Endothelial cell of umbilical vein (primary cell): ENCODE data around the gene ZFP57. TPM values are rescaled to one million over a fixed set of nuclear protein-coding genes. Genes with fewer than 3 reads are reported as not detected.

Experiments
- BruUV-seq: library from RNA; stranded (reverse); fragments of 400-500 nt; replicated peaks from 2 replicates; lab custom pipeline; 2021; lab: Mats Ljungman, UMichigan
- CTCF ChIA-PET: fragments of 300-600, 350-600 bp; sonication (Branson Sonifier 250); formaldehyde crosslinking; loops from one replicate; lab custom pipeline; 2021; ENCODE audit warnings: antibody characterized with exemption, inconsistent platforms; lab: Charles Lee
- POLR2A ChIA-PET: fragments of 300-600, 350-600 bp; sonication (Branson Sonifier 250); formaldehyde crosslinking; loops from one replicate; lab custom pipeline; 2021; ENCODE audit warnings: antibody characterized with exemption, inconsistent platforms; lab: Charles Lee
- DNase-seq: peaks from one replicate; pipeline ENCODE4 v3.0.0-alpha.2; 2011; ENCODE audit warnings: low read depth, low spot score
- FAIRE-seq: peaks from 2 replicates; lab custom pipeline; 2011; peaks lifted over from hg19 to GRCh38; lab: Jason Lieb, UNC
- H2AFZ ChIP-seq: 2 replicates; pipeline ENCODE4 v1.6.0; 2012; ENCODE audit warnings: low read depth, low read length, control low read depth, inconsistent platforms
- H3K27ac ChIP-seq: 2 replicates; pipeline ENCODE4 v1.5.1; 2011; ENCODE audit warnings: low read depth, mild to moderate bottlenecking, control low read depth, low read length, moderate library complexity; ENCODE audit not compliant: insufficient read depth
- H3K27me3 ChIP-seq, 2 experiments: 2 replicates each; pipeline versions ENCODE4 v1.6.0 to v1.6.1; 2011; ENCODE audit warnings: low read length in 2 of 2, mixed read lengths in 1 of 2; ENCODE audit not compliant: control insufficient read depth in 2 of 2, insufficient read depth in 2 of 2
- H3K36me3 ChIP-seq, 2 experiments: 2 replicates in 1 of 2; 3 replicates in 1 of 2; pipeline ENCODE4 v1.5.1; 2011; ENCODE audit warnings: low read length in 2 of 2, mild to moderate bottlenecking in 1 of 2, moderate library complexity in 1 of 2; ENCODE audit not compliant: control insufficient read depth in 2 of 2, insufficient read depth in 2 of 2; ENCODE audit errors: extremely low read depth in 1 of 2
- H3K4me1 ChIP-seq: 3 replicates; pipeline ENCODE4 v1.5.1; 2011; ENCODE audit warnings: mild to moderate bottlenecking, low read length; ENCODE audit not compliant: control insufficient read depth, insufficient read depth; ENCODE audit errors: extremely low read depth
- H3K4me2 ChIP-seq: 2 replicates; pipeline ENCODE4 v1.6.1; 2011; ENCODE audit warnings: low read length, control low read depth, mixed read lengths; ENCODE audit not compliant: insufficient read depth
- H3K4me3 ChIP-seq, 3 experiments: fragments of 200-600 bp in 1 of 3; sonication (generic), shearing (Covaris generic) in 1 of 3; replicated peaks in 1 of 3; 2 replicates each; pipeline ENCODE4 v1.5.1; 2011 to 2016; ENCODE audit warnings: control low read depth in 3 of 3, low read length in 3 of 3, mild to moderate bottlenecking in 2 of 3, inconsistent platforms in 1 of 3, low read depth in 1 of 3, moderate library complexity in 1 of 3; ENCODE audit not compliant: insufficient read depth in 1 of 3
- H3K79me2 ChIP-seq: 2 replicates; pipeline ENCODE4 v1.6.0; 2012; ENCODE audit warnings: low read length, inconsistent platforms; ENCODE audit not compliant: control insufficient read depth, insufficient read depth
- H3K9ac ChIP-seq: replicated peaks from 2 replicates; pipeline ENCODE3; 2011; ENCODE audit warnings: low read length, control low read depth; ENCODE audit not compliant: insufficient read depth; ENCODE audit errors: extremely low read depth
- H3K9me1 ChIP-seq: replicated peaks from 3 replicates; pipeline ENCODE4 v1.6.0; 2011; ENCODE audit warnings: mild to moderate bottlenecking, low read length; ENCODE audit not compliant: control insufficient read depth, insufficient read depth; ENCODE audit errors: extremely low read depth
- H3K9me3 ChIP-seq: replicated peaks from 2 replicates; pipeline ENCODE4 v1.5.1; 2012; ENCODE audit warnings: low read length, inconsistent platforms; ENCODE audit not compliant: control insufficient read depth, insufficient read depth
- H4K20me1 ChIP-seq: replicated peaks from 2 replicates; pipeline ENCODE3; 2011; ENCODE audit warnings: mild to moderate bottlenecking, low read length; ENCODE audit not compliant: control insufficient read depth, insufficient read depth; ENCODE audit errors: extremely low read depth
- CTCF ChIP-seq, 2 donors: IDR thresholded peaks; 1 replicate in 1 of 2; 2 replicates in 1 of 2; pipeline ENCODE4 v1.5.1; 2011; ENCODE audit warnings: low read length in 2 of 2, mild to moderate bottlenecking in 2 of 2, moderate library complexity in 2 of 2, control low read depth in 1 of 2, inconsistent platforms in 1 of 2, low read depth in 1 of 2; ENCODE audit not compliant: insufficient read depth in 1 of 2; ENCODE audit errors: extremely low read depth in 1 of 2
- EZH2 ChIP-seq: IDR thresholded peaks from 2 replicates; pipeline ENCODE4 v1.6.1; 2012; ENCODE audit warnings: borderline replicate concordance, low read depth, mild to moderate bottlenecking, moderate library complexity, low read length, inconsistent platforms; ENCODE audit not compliant: severe bottlenecking
- FOS ChIP-seq: IDR thresholded peaks from 2 replicates; pipeline ENCODE4 v1.6.1; 2011; ENCODE audit warnings: mild to moderate bottlenecking, low read length, moderate library complexity, borderline replicate concordance; ENCODE audit not compliant: insufficient read depth
- GATA2 ChIP-seq: IDR thresholded peaks from 2 replicates; pipeline ENCODE4 v1.7.0; 2011; ENCODE audit warnings: low read depth, mild to moderate bottlenecking, moderate library complexity, mixed read lengths, low read length; ENCODE audit not compliant: insufficient read length, insufficient read depth
- MYC ChIP-seq: IDR thresholded peaks from one replicate; pipeline ENCODE4 v1.6.1; 2011; ENCODE audit warnings: mild to moderate bottlenecking, low read depth, low read length
- POLR2AphosphoS5 ChIP-seq: IDR thresholded peaks from 2 replicates; pipeline ENCODE4 v1.6.1; 2012; ENCODE audit warnings: low read depth, mild to moderate bottlenecking, control low read depth, low read length, moderate library complexity; ENCODE audit not compliant: insufficient read depth
- dilution Hi-C: fragments of 300-500 bp; cut with MboI; formaldehyde crosslinking; loops from one replicate; pipeline ENCODE4 v1.15.0; 2019; ENCODE audit warnings: low sequenced_read_pairs; ENCODE audit not compliant: extremely low pct_ligation_motif_present
- intact Hi-C: fragments of 100-400 bp; cut with micrococcal nuclease; formaldehyde crosslinking; loops from one replicate; pipeline ENCODE4 v1.10.0; 2022
- polyA plus RNA-seq, 4 experiments: library from polyadenylated mRNA; depleted of rRNA in 3 of 4; stranded (reverse) in 3 of 4; unstranded in 1 of 4; fragments of >200 nt; gene quantifications; 2 replicates each; pipeline versions ENCODE4 v1.2.1 to v1.2.3, GENCODE V29; 2011 to 2012; ENCODE audit warnings: missing spikeins in 1 of 4
- total RNA-seq: library from RNA; stranded (reverse); gene quantifications from 2 replicates; pipeline ENCODE4 v1.2.3, GENCODE V29; 2021

ZFP57 gene
- total and polyA plus RNA-seq, 2 donors (not counting 3 experiments of a cell fraction or from before 2014, with no cell fraction given), result 0.07 TPM; not detected in 1

GRCh38 chr6:29661071-29661470, 19.9 kb downstream of the ZFP57 start:
- TF ChIP-seq CTCF (IDR thresholded peaks at IDR 0.05; ENCODE audit: extremely low read depth in 1 of 2, insufficient read depth in 1 of 2, low read depth in 1 of 2, low read length in 2 of 2) (no peak), MYC (no peak), POLR2AphosphoS5 (no peak), EZH2 (no peak), GATA2 (no peak), FOS (no peak)
- no peaks in the 10 kb centered on the region for H3K9me1 ChIP-seq
- ChIA-PET POLR2A (no interaction called here), CTCF (interaction anchor here (0.6 to 6.6 kb wide), 4 partner anchors 7 to 176 kb away, joined by 3 to 84 read pairs (median 26); no protein-coding TSS in a partner anchor)
- no peak overlapping the region for H3K4me3 ChIP-seq
- H2AFZ ChIP-seq, result no peak overlapping the region
- no peak overlapping the region for H3K4me2 ChIP-seq
- H3K9ac ChIP-seq, result no peak overlapping the region
- intact Hi-C loops, result no loop called here
- no peak overlapping the region for H3K27ac ChIP-seq
- no peaks in the 10 kb centered on the region for H3K4me1 ChIP-seq
- H3K79me2 ChIP-seq, result no peaks in the 10 kb centered on the region
- DNase-seq (no peak), FAIRE-seq (no peak)
- H3K36me3 ChIP-seq, result no peaks in the 10 kb centered on the region
- no peaks in the 10 kb centered on the region for H4K20me1 ChIP-seq
- H3K27me3 ChIP-seq, result peaks cover 16 to 18% of the 10 kb centered on the region in 2 experiments
- dilution Hi-C loops, result no loop called here
- H3K9me3 ChIP-seq, result no peaks in the 10 kb centered on the region
- no TSS peak for BruUV-seq
